Right lobe of liver (tissue), 6 donors: ENCODE results near the gene HYAL3. TPM values are rescaled to one million over a fixed set of nuclear protein-coding genes. Genes with fewer than 3 reads are reported as not detected.
A peak's percentile ranks its signal among the peaks of the same experiment; 100 is the strongest.
"Not testable (repeated sequence)": the region's sequence is repeated elsewhere in the genome, so short reads cannot be mapped to it uniquely, and the experiment has no call there.

ENCODE experiments used
- ATAC-seq, 4 donors: fragments of 200-7000 bp; cut with Tn5 transposase; one replicate each; pipeline ENCODE4 v1.9.1; 2020; ENCODE audit warnings: mild to moderate bottlenecking in 4 of 4, moderate library complexity in 4 of 4
- DNase-seq, 3 donors: peaks; one replicate each; pipeline ENCODE4 v3.0.0-alpha.2; 2020
- H3K27ac ChIP-seq, 3 donors: fragments of 200-600 bp; one replicate each; pipeline ENCODE4 v1.8.0; 2022
- H3K27me3 ChIP-seq, 2 donors: fragments of 200-600 bp; one replicate each; pipeline ENCODE4 v1.8.0; 2022
- H3K36me3 ChIP-seq, 4 donors: fragments of 200-600 bp; sonication (generic) in 1 of 4; one replicate each; pipeline versions ENCODE4 v1.5.1 to v1.8.0; 2017 to 2022; ENCODE audit warnings: control low read depth in 1 of 4
- H3K4me1 ChIP-seq, 4 donors: fragments of 200-600 bp; sonication (generic) in 1 of 4; one replicate each; pipeline versions ENCODE4 v1.5.1 to v1.8.0; 2017 to 2022; ENCODE audit warnings: control low read depth in 1 of 4
- H3K4me3 ChIP-seq, 3 donors: fragments of 200-600 bp; one replicate each; pipeline ENCODE4 v1.8.0; 2022
- H3K9me3 ChIP-seq, 4 donors: fragments of 200-600 bp; sonication (generic) in 1 of 4; one replicate each; pipeline versions ENCODE4 v1.5.1 to v1.8.0; 2017 to 2022; ENCODE audit warnings: control low read depth in 1 of 4
- CTCF ChIP-seq, 4 donors: fragments of 200-600 bp in 3 of 4; fragments of 450-650 bp in 1 of 4; IDR thresholded peaks; one replicate each; pipeline versions ENCODE4 v1.5.1 to v1.8.0; 2016 to 2022; ENCODE audit warnings: antibody characterized with exemption in 4 of 4, mild to moderate bottlenecking in 2 of 4
- POLR2A ChIP-seq: fragments of 450-650 bp; IDR thresholded peaks from one replicate; pipeline ENCODE4 v1.6.1; 2017; ENCODE audit warnings: antibody characterized with exemption, mild to moderate bottlenecking
- WGBS: methylation state at CpG from one replicate; pipeline ENCODE4 v1.1.6; 2018; ENCODE audit warnings: low coverage, low lambda C conversion rate; ENCODE audit not compliant: insufficient coverage; ENCODE audit errors: missing lambda C conversion rate; 5-methylcytosine and 5-hydroxymethylcytosine counted together
- intact Hi-C, 2 donors: fragments of 100-400 bp; cut with DNase I; formaldehyde crosslinking; loops; one replicate each; pipeline versions ENCODE4 v1.11.2 to v1.14.1; 2022
- total RNA-seq, 6 experiments: library from RNA; depleted of rRNA in 2 of 6; stranded (reverse); fragments of >200 nt in 2 of 6; fragmentation: NEBNext Ultra II Directional in 3 of 6; extraction: Animal tissue kit (Norgen Biotek cat#: 25700) in 3 of 6; gene quantifications; one replicate each; pipeline versions ENCODE4 v1.1.0 to v1.2.4, GENCODE V29; 2016 to 2023
- donor health status: DM: no; HTN: yes; CAD: no.
- donor health status: DM: no; HTN: no; CAD: no.
- donor health status: DM: no; HTN: no; CAD: no.
- donor health status: DM: no; HTN: yes; CAD: no.
- donor health status: DM: no; HTN: yes; CAD: no.

The HYAL3 gene
- total RNA-seq, 6 experiments from 2014 or later: 1.8 to 7.5 (median 3.1) TPM

- WGBS: 70% methylated on average over 2 of the region's 3 CpGs
- Histone ChIP-seq H3K27me3 (no peaks in the 10 kb centered on the region), H3K27ac (no peak overlapping the region), H3K9me3 (no peaks in the 10 kb centered on the region), H3K4me1 (peaks cover 0 to 28% (median 6%) of the 10 kb centered on the region in 4 donors), H3K36me3 (peaks cover 0 to 16% (median 3%) of the 10 kb centered on the region in 4 donors), H3K4me3 (no peak overlapping the region)
- DNase-seq (no peak), ATAC-seq (peak in 2 of 4 donors; percentile 5 to 15)
- TF ChIP-seq POLR2A (no peak), CTCF (IDR thresholded peaks at IDR 0.05) (no peak)
- intact Hi-C loops: no loop called here
Observed at GRCh38 chr3:50314342-50314741, 15.1 kb upstream of the HYAL3 start.

DNA sequence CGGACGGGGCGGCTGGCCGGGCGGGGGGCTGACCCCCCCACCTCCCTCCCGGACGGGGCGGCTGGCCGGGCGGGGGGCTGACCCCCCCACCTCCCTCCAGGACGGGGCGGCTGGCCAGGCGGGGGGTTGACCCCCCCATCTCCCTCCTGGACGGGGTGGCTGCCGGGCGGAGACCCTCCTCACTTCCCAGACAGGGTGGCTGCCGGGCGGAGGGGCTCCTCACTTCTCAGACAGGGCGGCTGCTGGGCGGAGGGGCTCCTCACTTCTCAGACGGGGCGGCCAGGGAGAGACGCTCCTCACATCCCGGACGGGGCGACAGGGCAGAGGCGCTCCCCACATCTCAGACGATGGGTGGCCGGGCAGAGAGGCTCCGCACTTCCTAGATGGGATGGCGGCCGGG, 12.8 kb upstream of the HYAL3 start:
- 95% methylated on average over 8 of the region's 32 CpGs for WGBS

GRCh38 chr3:50304601-50305000, 5.4 kb upstream of the HYAL3 start:
- intact Hi-C loops: no loop called here
- no peak for TF ChIP-seq CTCF (IDR thresholded peaks at IDR 0.05)
- TF ChIP-seq POLR2A: no peak
- H3K4me1 ChIP-seq: peaks cover 0 to 26% (median 14%) of the 10 kb centered on the region in 4 donors
- no peaks in the 10 kb centered on the region for H3K27me3 ChIP-seq
- H3K36me3 ChIP-seq: no peaks in the 10 kb centered on the region
- H3K27ac ChIP-seq: no peak overlapping the region
- H3K4me3 ChIP-seq: no peak overlapping the region
- H3K9me3 ChIP-seq: no peaks in the 10 kb centered on the region
- ATAC-seq (no peak), DNase-seq (no peak)

More for the DNA sequence above, 12.8 kb upstream of the HYAL3 start:
- intact Hi-C loops, H3K9me3 ChIP-seq, H3K27me3 ChIP-seq, DNase-seq, H3K27ac ChIP-seq, H3K4me3 ChIP-seq, ATAC-seq, H3K36me3 ChIP-seq: not testable (repeated sequence)
- peaks cover 0 to 12% (median 6%) of the 10 kb centered on the region in 4 donors for H3K4me1 ChIP-seq

- ATAC-seq: peak; percentile 55 to 73 (median 64)
- DNase-seq: peak; percentile 93 to 96 (median 96)
- peak within 1 kb of the TSS; percentile 86 to 96 (median 88) for H3K27ac ChIP-seq
Observed at GRCh38 chr3:50303013-50303815, 4.0 kb upstream of the HYAL3 start, which contains the start of gene HYAL1. Gene HYAL1, minus strand, starts transcription at chr3:50303574. Its CDS starts 618 bp downstream, at chr3:50302956.

More at GRCh38 chr3:50303013-50303815, 4.0 kb upstream of the HYAL3 start, which contains the start of gene HYAL1:
- Histone ChIP-seq H3K36me3 (no peaks in the 10 kb centered on the region), H3K27me3 (no peaks in the 10 kb centered on the region), H3K9me3 (no peaks in the 10 kb centered on the region), H3K4me1 (peaks cover 0 to 26% (median 14%) of the 10 kb centered on the region in 4 donors), H3K4me3 (peak within 1 kb of the TSS; percentile 58 to 77 (median 59))
- TF ChIP-seq POLR2A (peak; percentile 75), CTCF (IDR thresholded peaks at IDR 0.05) (peak; percentile 28 to 42 (median 34))
- intact Hi-C loops: no loop called here
- 9% methylated on average over 5 of the region's 14 CpGs for WGBS
